ENCODE measurements around the gene INPP5D.

INPP5D gene

GRCh38 chr2:233075966-233076339, 15.8 kb downstream of the INPP5D start:
- TF ChIP-seq CTCF (IDR thresholded peaks at IDR 0.05; ENCODE audit: low read depth, low read length, missing control alignments) = no peak
- DNase-seq (ENCODE audit: extremely low read depth, low read depth) = no peak
- H3K4me3 ChIP-seq (replicated peaks; ENCODE audit: low read depth, low read length) = no peak overlapping the region

GRCh38 chr2:233076749-233077148, 16.6 kb downstream of the INPP5D start:
- no peak overlapping the region for H3K4me3 ChIP-seq (replicated peaks; ENCODE audit: low read depth, low read length)
- no peak for TF ChIP-seq CTCF (IDR thresholded peaks at IDR 0.05; ENCODE audit: low read depth, low read length, missing control alignments)
- no peak for DNase-seq (ENCODE audit: extremely low read depth, low read depth)

DNA sequence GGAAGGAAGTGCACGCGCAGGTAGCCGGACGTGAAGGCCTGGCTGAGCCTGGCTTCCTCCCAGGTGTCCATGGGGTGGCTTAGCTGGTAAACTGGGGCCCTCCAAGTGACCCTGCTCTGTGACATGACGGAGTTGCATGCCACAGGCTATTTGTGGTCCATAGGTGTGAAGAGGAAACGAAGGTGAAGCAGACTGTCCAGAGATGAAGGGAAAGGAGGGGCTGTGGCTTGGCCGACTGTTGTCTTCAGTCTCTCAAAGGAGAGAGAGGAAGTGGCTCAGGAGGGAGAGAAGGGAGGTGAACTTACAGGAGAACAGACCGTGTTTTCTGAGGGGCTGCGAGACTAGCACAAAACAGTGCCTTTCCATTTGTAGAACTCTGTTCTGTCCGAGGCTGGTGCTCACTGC, 19.3 kb downstream of the INPP5D start:
- DNase-seq (ENCODE audit: extremely low read depth, low read depth) = no peak
- no peak for TF ChIP-seq CTCF (IDR thresholded peaks at IDR 0.05; ENCODE audit: low read depth, low read length, missing control alignments)
- H3K4me3 ChIP-seq (replicated peaks; ENCODE audit: low read depth, low read length) = no peak overlapping the region

GRCh38 chr2:233079953-233080835, 20.1 kb downstream of the INPP5D start:
- no peak overlapping the region for H3K4me3 ChIP-seq (replicated peaks; ENCODE audit: low read depth, low read length)
- TF ChIP-seq CTCF (IDR thresholded peaks at IDR 0.05; ENCODE audit: low read depth, low read length, missing control alignments) = no peak
- DNase-seq (ENCODE audit: extremely low read depth, low read depth) = no peak

GRCh38 chr2:233080836-233081229, 20.7 kb downstream of the INPP5D start:
- H3K4me3 ChIP-seq (replicated peaks; ENCODE audit: low read depth, low read length) = no peak overlapping the region

DNA sequence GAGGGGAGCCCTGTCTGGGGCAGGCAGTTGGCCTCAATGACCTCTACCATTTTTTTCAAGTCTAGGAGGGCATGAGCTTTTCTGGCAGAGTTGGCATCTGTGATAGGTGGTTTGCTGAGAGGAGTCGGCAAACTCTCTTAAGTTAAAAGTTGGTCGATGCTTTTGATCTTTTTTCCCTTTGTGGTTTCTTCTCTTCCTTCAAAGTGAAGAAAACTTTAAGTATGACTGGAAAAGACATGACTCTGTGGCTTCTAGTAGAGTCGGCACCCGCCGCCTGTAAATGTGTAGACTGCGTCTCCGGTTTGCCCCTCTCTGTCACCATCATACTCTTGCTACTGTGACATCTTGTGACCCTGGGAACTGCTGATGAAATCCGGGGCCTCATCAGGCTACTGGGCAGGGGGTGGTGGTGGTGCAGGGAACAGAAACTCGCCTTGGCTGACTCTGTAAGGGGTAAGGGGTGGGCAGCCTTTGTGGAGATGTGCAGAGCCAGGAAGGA, 21.1 kb downstream of the INPP5D start:
- H3K4me3 ChIP-seq (replicated peaks; ENCODE audit: low read depth, low read length) = no peak overlapping the region
- DNase-seq (ENCODE audit: extremely low read depth, low read depth) = no peak
- TF ChIP-seq CTCF (IDR thresholded peaks at IDR 0.05; ENCODE audit: low read depth, low read length, missing control alignments) = no peak

More at GRCh38 chr2:233080836-233081229, 20.7 kb downstream of the INPP5D start:
- DNase-seq (ENCODE audit: extremely low read depth, low read depth) = no peak
- no peak for TF ChIP-seq CTCF (IDR thresholded peaks at IDR 0.05; ENCODE audit: low read depth, low read length, missing control alignments)

Measured in HFF-Myc (cell line).